H1 (cell line): ENCODE measurements around the gene NEK10.

Experiments
- EGR1 ChIP-seq: IDR thresholded peaks from 2 replicates; pipeline ENCODE4 v1.6.1; 2011; ENCODE audit warnings: low read depth, low read length, borderline replicate concordance
- EP300 ChIP-seq, 2 experiments: IDR thresholded peaks; 1 replicate in 1 of 2; 2 replicates in 1 of 2; pipeline ENCODE4 v1.6.1; 2011 to 2012; ENCODE audit warnings: low read depth in 2 of 2, low read length in 2 of 2, mild to moderate bottlenecking in 2 of 2, borderline replicate concordance in 1 of 2, inconsistent platforms in 1 of 2, moderate library complexity in 1 of 2
- EZH2 ChIP-seq: fragments of 200-600 bp; sonication (generic); IDR thresholded peaks from 2 replicates; pipeline ENCODE4 v1.7.1; 2012; ENCODE audit warnings: low read depth, mild to moderate bottlenecking, moderate library complexity, low read length, inconsistent platforms; ENCODE audit not compliant: severe bottlenecking
- FOSL1 ChIP-seq: IDR thresholded peaks from 2 replicates; pipeline ENCODE4 v1.6.1; 2011; ENCODE audit warnings: mild to moderate bottlenecking, low read depth, low read length, moderate library complexity; ENCODE audit not compliant: insufficient read depth
- NRF1 ChIP-seq: IDR thresholded peaks from 2 replicates; pipeline ENCODE4 v1.6.1; 2011; ENCODE audit warnings: mild to moderate bottlenecking, low read depth, low read length, improper control_type of control experiment
- POLR2A ChIP-seq, 2 experiments: IDR thresholded peaks; 1 replicate in 1 of 2; 2 replicates in 1 of 2; pipeline ENCODE4 v1.6.1; 2011; ENCODE audit warnings: low read depth in 2 of 2, low read length in 2 of 2, mild to moderate bottlenecking in 2 of 2; ENCODE audit errors: control extremely low read depth in 1 of 2
- RAD21 ChIP-seq, 2 experiments: IDR thresholded peaks in 1 of 2; conservative IDR thresholded peaks in 1 of 2; 2 replicates each; pipeline ENCODE4 v1.6.1; 2011; ENCODE audit warnings: low read depth in 2 of 2, low read length in 2 of 2, improper control_type of control experiment in 1 of 2, inconsistent platforms in 1 of 2, mild to moderate bottlenecking in 1 of 2, moderate library complexity in 1 of 2
- SP2 ChIP-seq: IDR thresholded peaks from 2 replicates; pipeline ENCODE4 v1.6.1; 2012; ENCODE audit warnings: mild to moderate bottlenecking, low read length, inconsistent platforms
- TAF1 ChIP-seq: IDR thresholded peaks from 2 replicates; pipeline ENCODE4 v1.6.1; 2011; ENCODE audit warnings: mild to moderate bottlenecking, low read depth, low read length
- TCF12 ChIP-seq: IDR thresholded peaks from 2 replicates; pipeline ENCODE4 v1.6.1; 2011; ENCODE audit warnings: low read depth, mild to moderate bottlenecking, low read length
- TF ChIP-seq, protein P1 (sequence below), 3 experiments: IDR thresholded peaks; 1 replicate in 2 of 3; 2 replicates in 1 of 3; pipeline versions ENCODE4 v1.5.1 to v1.6.1; 2011; ENCODE audit warnings: low read length in 3 of 3, mild to moderate bottlenecking in 3 of 3, inconsistent platforms in 2 of 3, low read depth in 1 of 3, moderate library complexity in 1 of 3; ENCODE audit not compliant: insufficient read depth in 1 of 3; ENCODE audit errors: control extremely low read depth in 1 of 3
- TF ChIP-seq, protein P2 (sequence below): IDR thresholded peaks from 2 replicates; pipeline ENCODE4 v1.6.1; 2011; ENCODE audit warnings: low read length, improper control_type of control experiment
- TF ChIP-seq, protein P3 (sequence below): IDR thresholded peaks from 2 replicates; pipeline ENCODE4 v1.6.1; 2011; ENCODE audit warnings: low read depth, mild to moderate bottlenecking, low read length; ENCODE audit not compliant: insufficient read depth

DNA sequence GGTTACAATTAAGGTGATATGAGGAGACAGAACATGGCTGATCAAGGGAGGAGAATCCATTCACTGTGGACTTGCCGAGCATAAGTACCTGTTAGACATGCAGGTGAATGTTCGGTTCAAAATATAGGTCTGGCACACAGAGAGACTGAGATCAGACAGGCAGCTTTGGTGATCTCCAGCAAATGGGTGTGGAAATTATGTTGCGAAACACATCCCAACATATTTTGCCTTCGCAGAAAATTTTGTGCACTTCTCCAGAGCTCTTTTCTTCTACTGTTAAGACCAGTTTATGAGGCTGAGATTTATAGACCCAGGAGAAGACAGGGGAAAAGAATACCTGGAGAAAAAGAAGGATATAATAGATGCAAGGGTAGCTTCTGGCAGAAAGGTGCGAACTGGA lies 183.2 kb downstream of the NEK10 start:
- TF ChIP-seq EZH2 (no peak), EGR1 (no peak), FOSL1 (no peak), TAF1 (no peak), SP2 (no peak), TCF12 (no peak), NRF1 (no peak), RAD21 (IDR thresholded peaks at IDR 0.05 in 1 of 2, conservative IDR thresholded peaks at IDR 0.05 in 1 of 2; ENCODE audit: low read depth in 2 of 2, low read length in 2 of 2) (no peak), EP300 (IDR thresholded peaks at IDR 0.05; ENCODE audit: borderline replicate concordance in 1 of 2, low read depth in 2 of 2, low read length in 2 of 2) (no peak), POLR2A (IDR thresholded peaks at IDR 0.05; ENCODE audit: control extremely low read depth in 1 of 2, low read depth in 2 of 2, low read length in 2 of 2) (no peak)
- TF ChIP-seq, protein P1, sequence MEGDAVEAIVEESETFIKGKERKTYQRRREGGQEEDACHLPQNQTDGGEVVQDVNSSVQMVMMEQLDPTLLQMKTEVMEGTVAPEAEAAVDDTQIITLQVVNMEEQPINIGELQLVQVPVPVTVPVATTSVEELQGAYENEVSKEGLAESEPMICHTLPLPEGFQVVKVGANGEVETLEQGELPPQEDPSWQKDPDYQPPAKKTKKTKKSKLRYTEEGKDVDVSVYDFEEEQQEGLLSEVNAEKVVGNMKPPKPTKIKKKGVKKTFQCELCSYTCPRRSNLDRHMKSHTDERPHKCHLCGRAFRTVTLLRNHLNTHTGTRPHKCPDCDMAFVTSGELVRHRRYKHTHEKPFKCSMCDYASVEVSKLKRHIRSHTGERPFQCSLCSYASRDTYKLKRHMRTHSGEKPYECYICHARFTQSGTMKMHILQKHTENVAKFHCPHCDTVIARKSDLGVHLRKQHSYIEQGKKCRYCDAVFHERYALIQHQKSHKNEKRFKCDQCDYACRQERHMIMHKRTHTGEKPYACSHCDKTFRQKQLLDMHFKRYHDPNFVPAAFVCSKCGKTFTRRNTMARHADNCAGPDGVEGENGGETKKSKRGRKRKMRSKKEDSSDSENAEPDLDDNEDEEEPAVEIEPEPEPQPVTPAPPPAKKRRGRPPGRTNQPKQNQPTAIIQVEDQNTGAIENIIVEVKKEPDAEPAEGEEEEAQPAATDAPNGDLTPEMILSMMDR (IDR thresholded peaks at IDR 0.05; ENCODE audit: control extremely low read depth in 1 of 3, insufficient read depth in 1 of 3, low read depth in 1 of 3, low read length in 3 of 3), result no peak
- TF ChIP-seq, protein P2, sequence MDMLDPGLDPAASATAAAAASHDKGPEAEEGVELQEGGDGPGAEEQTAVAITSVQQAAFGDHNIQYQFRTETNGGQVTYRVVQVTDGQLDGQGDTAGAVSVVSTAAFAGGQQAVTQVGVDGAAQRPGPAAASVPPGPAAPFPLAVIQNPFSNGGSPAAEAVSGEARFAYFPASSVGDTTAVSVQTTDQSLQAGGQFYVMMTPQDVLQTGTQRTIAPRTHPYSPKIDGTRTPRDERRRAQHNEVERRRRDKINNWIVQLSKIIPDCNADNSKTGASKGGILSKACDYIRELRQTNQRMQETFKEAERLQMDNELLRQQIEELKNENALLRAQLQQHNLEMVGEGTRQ, result no peak
- TF ChIP-seq, protein P3, sequence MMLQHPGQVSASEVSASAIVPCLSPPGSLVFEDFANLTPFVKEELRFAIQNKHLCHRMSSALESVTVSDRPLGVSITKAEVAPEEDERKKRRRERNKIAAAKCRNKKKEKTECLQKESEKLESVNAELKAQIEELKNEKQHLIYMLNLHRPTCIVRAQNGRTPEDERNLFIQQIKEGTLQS, result no peak
